Upper lobe of left lung (tissue), 4 donors: ENCODE measurements around the gene BRCA1.

Experiments used
- EP300 ChIP-seq, 4 donors: sonication (generic); formaldehyde crosslinking; IDR thresholded peaks; one replicate each; pipeline ENCODE4 v1.5.1; 2017; ENCODE audit warnings: antibody characterized with exemption in 4 of 4, control low read depth in 2 of 4
- POLR2A ChIP-seq, 4 donors: fragments of 450-650 bp; IDR thresholded peaks; one replicate each; pipeline ENCODE4 v1.5.1; 2016 to 2017; ENCODE audit warnings: antibody characterized with exemption in 4 of 4, mild to moderate bottlenecking in 2 of 4
- POLR2AphosphoS5 ChIP-seq, 2 donors: sonication (generic); formaldehyde crosslinking; IDR thresholded peaks; one replicate each; pipeline ENCODE4 v1.5.1; 2017; ENCODE audit warnings: antibody characterized with exemption in 2 of 2
- TF ChIP-seq, protein P1 (sequence below), 6 experiments: fragments of 450-650 bp in 4 of 6; fragments of 200-600 bp in 2 of 6; sonication (generic) in 2 of 6; IDR thresholded peaks; one replicate each; pipeline ENCODE4 v1.5.1; 2016 to 2019; ENCODE audit warnings: antibody characterized with exemption in 6 of 6

DNA sequence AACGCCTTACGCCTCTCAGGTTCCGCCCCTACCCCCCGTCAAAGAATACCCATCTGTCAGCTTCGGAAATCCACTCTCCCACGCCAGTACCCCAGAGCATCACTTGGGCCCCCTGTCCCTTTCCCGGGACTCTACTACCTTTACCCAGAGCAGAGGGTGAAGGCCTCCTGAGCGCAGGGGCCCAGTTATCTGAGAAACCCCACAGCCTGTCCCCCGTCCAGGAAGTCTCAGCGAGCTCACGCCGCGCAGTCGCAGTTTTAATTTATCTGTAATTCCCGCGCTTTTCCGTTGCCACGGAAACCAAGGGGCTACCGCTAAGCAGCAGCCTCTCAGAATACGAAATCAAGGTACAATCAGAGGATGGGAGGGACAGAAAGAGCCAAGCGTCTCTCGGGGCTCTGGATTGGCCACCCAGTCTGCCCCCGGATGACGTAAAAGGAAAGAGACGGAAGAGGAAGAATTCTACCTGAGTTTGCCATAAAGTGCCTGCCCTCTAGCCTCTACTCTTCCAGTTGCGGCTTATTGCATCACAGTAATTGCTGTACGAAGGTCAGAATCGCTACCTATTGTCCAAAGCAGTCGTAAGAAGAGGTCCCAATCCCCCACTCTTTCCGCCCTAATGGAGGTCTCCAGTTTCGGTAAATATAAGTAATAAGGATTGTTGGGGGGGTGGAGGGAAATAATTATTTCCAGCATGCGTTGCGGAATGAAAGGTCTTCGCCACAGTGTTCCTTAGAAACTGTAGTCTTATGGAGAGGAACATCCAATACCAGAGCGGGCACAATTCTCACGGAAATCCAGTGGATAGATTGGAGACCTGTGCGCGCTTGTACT, at the start of gene BRCA1:
- TF ChIP-seq POLR2AphosphoS5 (IDR thresholded peaks at IDR 0.05) (peak; percentile 78 to 83), EP300 (IDR thresholded peaks at IDR 0.05) (no peak), POLR2A (IDR thresholded peaks at IDR 0.05) (peak in 3 of 4 donors; percentile 38 to 73 (median 59))
- TF ChIP-seq, protein P1, sequence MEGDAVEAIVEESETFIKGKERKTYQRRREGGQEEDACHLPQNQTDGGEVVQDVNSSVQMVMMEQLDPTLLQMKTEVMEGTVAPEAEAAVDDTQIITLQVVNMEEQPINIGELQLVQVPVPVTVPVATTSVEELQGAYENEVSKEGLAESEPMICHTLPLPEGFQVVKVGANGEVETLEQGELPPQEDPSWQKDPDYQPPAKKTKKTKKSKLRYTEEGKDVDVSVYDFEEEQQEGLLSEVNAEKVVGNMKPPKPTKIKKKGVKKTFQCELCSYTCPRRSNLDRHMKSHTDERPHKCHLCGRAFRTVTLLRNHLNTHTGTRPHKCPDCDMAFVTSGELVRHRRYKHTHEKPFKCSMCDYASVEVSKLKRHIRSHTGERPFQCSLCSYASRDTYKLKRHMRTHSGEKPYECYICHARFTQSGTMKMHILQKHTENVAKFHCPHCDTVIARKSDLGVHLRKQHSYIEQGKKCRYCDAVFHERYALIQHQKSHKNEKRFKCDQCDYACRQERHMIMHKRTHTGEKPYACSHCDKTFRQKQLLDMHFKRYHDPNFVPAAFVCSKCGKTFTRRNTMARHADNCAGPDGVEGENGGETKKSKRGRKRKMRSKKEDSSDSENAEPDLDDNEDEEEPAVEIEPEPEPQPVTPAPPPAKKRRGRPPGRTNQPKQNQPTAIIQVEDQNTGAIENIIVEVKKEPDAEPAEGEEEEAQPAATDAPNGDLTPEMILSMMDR (IDR thresholded peaks at IDR 0.05) = peak in 1 of 6 experiments; percentile 11
